Measurements from ENCODE around the gene BRMS1L.
"Not testable (repeated sequence)": the region's sequence is repeated elsewhere in the genome, so short reads cannot be mapped to it uniquely, and the experiment has no call there.

BRMS1L gene

DNA sequence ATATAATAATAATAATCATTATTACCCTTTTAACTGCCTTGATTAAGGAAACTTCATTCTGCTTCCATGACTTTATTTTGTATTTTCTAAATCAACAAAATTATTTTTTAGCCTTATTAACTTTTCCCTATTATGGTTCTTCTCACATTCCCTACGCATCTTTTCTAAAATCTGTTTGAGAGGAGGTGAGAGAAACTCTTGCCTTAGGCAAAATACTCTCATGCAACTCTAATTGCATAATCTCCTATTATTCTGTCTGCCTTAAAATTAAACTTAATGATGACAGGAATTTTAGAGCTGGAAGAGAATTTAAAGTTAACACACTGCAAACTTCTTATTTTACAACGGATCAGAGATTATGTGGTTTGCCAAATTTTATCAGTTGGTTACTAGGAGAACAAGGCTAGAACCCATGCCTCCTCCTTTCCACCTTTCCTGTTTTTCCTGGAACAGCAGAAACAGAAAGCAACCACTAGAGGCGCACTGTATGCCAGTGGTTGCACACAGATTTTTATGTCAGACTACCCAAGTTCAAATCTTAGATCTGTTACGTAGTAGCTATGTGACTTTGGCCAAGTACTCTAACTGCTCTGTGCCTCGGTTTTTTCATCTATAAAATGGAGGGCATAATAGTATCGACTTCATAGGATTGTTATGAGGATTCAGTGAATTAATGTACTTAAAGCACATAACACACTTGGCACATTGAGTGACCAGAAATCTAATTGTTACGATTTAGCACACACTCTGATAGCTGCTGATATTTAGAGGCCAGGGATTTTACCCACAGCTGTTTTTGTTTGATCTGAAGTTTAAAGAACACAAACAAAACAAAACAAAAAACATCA, 4.3 kb upstream of the BRMS1L start:
- DNase-seq (ENCODE audit: low read depth) = no peak

DNA sequence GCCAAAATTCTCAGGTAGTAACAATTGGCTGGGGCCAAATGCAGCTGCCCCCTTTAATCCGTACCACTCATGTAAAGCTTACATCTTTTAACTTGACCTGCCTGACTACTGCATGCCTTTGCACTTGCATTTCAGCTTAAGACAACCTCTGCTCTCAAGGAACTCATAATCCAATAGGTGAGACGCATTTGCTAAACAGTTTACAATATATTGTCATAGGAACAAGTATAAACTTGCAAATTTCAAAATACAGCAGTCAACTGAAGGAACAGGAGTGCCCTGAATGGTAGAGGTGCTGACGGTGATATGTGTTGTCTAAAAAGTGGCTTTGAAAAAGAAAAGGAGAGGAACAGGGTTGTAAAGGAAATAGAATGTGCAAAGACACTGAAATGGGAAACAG, 3.6 kb upstream of the BRMS1L start:
- DNase-seq (ENCODE audit: low read depth) = no peak

DNA sequence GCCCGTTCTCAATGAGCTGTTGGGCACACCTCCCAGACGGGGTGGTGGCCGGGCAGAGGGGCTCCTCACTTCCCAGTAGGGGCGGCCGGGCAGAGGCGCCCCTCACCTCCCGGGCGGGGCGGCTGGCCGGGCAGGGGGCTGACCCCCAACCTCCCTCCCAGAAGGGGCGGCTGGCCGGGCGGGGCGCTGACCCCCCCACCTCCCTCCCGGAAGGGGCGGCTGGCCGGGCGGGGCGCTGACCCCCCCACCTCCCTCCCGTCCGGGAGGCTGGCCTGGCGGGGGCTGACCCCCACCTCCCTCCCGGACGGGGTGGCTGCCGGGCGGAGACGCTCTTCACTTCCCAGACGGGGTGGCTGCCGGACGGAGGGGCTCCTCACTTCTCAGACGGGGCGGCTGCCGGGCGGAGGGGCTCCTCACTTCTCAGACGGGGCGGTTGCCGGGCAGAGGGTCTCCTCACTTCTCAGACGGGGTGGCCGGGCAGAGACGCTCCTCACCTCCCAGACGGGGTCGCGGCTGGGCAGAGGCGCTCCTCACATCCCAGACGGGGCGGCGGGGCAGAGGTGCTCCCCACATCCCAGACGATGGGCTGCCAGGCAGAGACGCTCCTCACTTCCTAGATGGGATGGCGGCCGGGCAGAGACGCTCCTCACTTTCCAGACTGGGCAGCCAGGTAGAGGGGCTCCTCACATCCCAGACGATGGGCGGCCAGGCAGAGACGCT, 1.5 kb upstream of the BRMS1L start:
- not testable (repeated sequence) for DNase-seq (ENCODE audit: low read depth)

DNA sequence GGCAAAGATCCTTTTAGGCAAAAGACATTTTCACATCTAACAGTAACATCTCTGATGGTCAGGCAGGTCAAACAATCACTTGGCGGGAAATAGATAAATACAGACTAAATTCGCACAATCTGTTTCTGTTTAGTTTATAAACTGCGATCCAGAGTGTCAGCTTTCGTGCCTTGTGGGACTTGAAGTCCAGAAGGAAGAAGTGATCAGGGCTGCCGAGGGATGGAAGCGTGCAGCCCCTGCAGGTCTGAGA, 245 bp upstream of the BRMS1L start:
- no peak for DNase-seq (ENCODE audit: low read depth)

DNA sequence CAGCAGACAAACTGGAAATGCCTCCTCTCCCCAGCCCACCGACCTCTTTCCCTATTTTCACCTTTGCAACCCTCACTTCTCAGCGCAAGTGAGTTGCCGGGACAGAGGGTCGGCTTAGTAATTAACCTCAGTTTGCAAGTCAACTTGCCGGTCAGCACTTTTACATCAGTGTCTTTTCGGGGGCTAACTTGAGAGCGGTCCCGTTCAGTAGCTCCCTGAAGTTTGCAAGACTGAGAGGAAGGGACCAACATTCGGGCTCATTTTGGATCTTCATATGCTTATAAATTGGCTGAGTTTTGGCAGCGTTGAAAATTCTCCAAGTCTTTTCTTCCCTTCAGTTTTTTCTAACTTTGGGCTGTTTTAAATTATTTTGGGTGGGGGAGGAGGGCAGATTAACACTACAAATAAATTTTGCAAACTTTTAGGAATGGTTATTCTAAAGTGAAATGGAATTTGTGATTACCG, 846 bp downstream of the BRMS1L start:
- no peak for DNase-seq (ENCODE audit: low read depth)

DNA sequence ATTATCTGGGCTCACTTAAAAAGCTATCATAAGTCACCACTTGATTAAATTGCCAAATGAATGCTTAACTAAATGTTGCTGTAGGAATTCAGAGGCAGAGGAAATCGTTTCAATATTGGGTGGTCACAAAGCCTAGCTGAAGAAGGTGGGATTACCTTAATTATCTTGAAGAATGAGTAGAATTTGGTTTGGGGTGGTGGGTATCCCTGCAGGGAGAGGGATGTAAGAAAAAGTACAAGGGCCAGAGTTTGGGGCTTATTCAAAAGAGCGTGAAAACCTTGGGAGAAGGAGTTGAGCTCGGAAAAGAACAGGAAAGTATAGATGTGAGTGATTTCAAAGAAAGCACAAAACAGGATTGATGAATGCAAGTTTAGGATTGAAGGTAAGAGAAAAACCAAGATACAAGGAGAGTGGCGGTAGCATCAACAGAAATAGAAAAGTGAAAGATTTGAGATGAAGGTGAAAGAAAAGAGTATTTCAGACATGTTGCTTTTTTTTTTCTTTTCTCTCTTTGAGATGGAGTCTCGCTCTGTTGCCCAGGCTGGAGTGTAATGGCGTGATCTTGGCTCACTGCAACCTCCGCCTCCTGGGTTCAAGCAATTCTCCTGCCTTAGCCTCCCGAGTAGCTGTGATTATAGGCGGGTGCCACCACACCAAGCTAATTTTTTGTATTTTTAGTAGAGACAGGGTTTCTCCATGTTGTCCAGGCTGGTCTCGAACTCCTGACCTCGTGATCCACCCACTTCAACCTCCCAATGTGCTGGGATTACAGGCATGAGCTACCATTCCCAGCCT, 1.7 kb downstream of the BRMS1L start:
- no peak for DNase-seq (ENCODE audit: low read depth)

DNA sequence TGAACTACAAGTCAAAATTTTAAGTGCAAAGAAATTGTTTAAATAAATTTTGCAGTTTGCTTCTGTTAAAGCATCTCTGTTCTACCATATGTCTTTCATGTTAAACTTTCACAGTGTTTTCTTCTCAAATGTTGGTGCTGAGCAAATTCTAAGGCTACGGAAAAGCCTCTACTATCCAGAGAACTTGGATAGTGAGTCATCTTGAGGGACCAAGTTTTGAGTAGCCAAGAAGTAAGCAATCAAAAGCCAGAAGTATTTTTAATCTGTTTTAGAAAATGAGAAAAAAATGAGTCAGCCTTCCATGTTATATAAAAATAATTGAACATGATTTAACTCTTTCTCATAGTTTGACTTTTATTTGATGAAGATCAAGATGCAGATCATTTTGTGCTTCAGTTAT, 3.3 kb downstream of the BRMS1L start:
- no peak for DNase-seq (ENCODE audit: low read depth)

DNA sequence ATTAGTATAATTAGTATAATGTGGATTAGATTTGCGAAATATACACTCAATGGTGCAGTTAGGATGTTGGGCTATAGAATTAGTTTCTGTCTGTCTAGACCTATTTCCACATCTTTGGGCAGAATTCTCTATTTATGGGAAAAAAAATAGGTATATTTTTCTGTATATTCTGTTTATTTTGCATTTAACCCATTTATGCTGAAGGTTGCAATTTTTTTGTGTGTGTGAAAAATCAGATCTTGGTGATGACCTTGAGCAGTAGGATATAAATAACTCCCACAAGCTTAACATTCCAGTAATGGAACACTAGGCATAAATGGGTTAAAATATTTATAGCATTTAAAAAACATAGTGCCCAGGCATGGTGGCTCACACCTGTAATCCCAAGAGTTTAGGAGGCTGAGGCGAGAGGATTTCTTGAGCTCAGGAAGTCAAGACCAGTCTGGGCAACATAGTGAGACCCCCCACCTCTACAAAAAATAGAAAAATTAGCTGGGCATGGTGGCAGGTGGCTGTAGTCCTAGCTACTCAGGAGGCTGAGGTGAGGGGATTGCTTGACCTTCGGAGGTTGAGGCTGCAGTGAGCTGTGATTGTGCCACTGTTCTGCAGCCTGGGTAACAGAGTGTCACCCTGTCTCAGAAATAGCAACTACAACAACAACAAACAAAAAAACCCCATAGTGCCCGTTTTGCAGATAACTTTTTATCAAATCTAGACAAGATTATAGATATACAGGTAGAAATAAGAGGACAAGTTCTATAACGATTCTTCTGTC, 9.3 kb downstream of the BRMS1L start:
- DNase-seq (ENCODE audit: low read depth) = no peak

DNA sequence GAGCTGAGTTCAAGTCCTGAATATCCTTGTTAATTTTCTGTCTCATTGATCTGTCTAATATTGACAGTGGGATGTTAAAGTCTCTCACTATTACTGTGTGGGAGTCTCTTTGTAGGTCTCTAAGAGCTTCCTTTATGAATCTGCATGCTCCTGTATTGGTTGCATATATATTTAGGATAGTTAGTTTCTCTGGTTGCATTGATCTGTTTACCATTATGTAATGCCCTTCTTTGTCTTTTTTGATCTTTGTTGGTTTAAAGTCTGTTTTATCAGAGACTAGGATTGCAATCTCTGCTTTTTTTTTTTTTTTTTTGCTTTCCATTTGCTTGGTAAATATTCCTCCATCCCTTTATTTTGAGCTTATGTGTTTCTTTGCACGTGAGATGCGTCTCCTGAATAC, 15.6 kb downstream of the BRMS1L start:
- not testable (repeated sequence) for DNase-seq (ENCODE audit: low read depth)

DNA sequence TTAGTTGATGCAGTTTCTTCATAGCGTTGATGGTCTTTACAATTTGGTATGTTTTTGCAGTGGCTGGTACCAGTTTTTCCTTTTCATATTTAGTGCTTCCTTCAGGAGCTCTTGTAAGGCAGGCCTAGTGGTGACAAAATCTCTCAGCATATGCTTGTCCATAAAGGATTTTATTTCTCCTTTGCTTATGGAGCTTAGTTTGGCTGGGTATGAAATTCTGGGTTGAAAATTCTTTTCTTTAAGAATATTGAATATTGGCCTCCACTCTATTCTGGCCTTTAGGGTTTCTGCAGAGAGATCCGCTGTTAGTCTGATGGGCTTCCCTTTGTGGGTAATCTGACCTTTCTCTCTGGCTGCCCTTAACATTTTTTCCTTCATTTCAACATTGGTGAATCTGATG, 16.1 kb downstream of the BRMS1L start:
- DNase-seq (ENCODE audit: low read depth) = not testable (repeated sequence)

DNA sequence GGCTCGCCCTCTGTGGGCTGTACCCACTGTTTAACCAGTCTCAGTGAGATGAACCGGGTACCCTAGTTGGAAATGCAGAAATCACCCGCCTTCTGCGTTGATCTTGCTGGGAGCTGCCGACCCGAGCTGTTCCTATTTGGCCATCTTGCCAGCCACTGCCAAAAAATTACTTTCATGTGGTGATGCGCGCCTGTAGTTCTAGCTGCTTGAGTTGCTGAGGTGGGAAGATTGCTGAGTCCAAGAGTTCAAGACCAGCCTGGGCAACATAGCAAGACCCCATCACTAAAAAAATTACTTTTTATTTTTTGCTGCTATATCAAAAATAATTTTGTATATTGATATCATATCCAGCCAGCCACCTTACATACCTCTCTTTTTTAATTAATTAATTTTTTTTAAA, 18.4 kb downstream of the BRMS1L start:
- DNase-seq (ENCODE audit: low read depth) = no peak

DNA sequence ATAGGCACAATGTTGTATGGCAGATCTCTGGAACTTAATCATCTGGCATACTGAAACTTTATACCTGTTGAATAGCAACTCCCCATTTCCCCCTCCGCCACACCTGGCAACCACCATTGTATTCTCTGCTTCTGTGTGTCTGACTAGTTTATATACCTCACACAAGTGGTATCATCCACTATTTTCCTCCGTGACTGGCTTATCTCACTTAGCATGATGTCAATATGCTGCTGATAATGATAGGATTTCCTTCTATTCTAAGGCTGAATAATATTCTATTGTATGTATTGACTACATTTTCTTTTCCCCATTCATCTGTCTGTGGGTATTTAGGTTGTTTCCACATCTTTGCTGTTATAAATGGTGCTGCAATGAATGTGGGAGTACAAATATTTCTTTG, 21.5 kb downstream of the BRMS1L start:
- no peak for DNase-seq (ENCODE audit: low read depth)

DNA sequence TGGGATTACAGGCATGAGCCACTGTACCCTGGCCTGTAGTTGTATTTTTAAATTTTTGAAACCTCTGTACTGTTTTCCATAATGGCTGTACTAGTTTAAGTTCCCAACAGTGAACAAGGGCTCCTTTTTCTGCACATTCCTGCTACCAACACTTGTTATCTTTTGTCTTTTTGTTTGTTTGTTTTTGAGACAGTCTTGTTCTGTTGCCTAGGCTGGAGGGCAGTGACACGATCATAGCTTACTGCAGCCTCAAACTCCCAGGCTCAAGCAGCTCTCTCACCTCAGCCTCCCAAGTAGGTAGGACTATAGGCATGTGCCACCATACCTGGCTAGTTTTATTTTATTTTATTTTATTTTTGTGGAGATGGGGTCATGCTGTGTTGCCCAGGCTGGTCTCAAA, 23.0 kb downstream of the BRMS1L start:
- no peak for DNase-seq (ENCODE audit: low read depth)

DNA sequence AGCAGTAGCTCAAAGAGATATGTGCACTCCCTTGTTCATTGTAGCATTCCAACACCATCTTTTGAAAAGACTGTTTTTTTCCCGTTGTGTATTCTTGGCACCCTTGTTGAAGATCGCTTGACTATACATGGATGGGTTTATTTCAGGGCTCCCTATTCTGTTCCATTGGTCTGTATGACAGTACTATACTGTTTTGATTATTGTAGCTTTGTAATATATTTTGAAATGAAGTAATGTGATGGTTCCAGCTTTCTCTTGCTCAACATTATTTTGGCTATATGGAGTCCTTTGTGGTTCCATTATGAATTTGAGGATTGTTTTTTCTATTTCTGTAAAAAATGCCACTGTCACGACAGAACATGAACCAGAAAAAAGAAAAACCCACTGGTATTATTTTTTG, 25.7 kb downstream of the BRMS1L start:
- no peak for DNase-seq (ENCODE audit: low read depth)

DNA sequence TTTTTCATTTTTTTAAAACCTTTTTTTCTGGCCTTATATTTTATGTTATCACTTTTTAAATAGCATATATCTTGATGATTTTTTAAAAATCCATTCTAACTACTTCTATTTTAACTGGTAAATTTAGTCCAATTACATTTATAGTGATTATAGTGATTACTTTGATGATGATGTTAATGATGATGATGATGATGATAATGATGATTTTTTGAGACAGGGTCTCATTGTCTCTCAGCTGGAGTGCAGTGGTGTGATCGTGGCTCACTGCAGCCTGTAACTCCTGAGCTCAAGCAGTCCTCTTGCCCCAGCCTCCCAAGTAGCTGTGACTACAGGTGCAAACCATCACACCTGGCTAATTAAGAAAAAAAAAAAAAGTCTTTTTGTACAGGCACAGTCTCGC, 27.1 kb downstream of the BRMS1L start:
- no peak for DNase-seq (ENCODE audit: low read depth)

DNA sequence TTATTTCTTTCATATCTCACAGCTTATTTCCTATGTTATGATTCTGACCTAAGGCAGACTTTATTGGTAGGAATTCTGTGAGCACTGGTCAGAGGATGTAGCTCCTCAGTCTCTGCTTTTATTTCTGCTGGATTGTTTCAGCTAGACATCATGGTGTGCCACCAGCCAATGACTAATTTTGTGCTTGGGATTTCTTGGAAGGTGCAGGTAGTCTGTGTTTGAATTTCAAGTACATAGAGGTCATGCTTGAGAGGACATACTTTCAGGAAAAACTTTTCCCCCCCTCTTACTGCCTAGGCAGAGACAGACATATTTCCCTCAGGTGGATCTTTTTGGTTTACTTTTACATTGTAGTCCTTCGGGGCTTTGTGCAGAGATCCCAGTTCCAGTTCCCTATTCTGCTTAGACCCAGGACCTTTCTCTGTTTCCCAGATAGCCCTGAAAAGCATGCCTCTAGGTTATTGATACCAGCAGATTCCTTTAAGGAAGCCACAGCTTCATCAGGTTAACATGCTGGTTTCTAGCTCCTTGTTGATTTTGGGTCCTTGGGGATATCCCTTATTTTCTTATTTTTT, 28.6 kb downstream of the BRMS1L start:
- DNase-seq (ENCODE audit: low read depth) = no peak

DNA sequence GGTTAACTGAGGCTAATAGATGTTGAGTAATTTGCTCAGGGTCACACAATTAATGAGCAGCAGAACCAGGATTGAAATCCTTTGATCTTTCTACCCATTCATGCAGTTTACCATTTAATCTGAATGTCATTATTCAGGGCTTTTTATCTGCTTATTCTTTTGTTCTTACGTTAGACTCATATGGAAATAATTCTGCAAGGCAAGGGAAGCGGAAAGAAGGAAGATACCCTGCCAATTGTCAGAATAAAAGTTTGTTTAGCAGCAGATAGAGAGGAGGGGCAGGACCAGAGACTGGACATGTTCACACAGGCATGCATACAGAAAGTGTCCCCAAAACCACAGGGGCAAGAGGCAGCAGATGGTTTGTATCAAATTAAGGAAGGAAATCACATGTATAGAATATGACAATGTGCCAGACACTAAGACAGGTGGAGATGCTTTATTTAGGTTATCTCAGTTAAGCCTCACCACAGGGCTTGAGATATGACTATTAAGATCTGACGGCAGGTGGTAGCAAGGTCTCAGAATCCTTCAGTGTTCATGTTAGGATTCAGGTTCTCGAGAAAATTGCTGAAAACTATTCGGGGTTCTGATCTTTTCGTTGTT, 29.8 kb downstream of the BRMS1L start:
- no peak for DNase-seq (ENCODE audit: low read depth)

DNA sequence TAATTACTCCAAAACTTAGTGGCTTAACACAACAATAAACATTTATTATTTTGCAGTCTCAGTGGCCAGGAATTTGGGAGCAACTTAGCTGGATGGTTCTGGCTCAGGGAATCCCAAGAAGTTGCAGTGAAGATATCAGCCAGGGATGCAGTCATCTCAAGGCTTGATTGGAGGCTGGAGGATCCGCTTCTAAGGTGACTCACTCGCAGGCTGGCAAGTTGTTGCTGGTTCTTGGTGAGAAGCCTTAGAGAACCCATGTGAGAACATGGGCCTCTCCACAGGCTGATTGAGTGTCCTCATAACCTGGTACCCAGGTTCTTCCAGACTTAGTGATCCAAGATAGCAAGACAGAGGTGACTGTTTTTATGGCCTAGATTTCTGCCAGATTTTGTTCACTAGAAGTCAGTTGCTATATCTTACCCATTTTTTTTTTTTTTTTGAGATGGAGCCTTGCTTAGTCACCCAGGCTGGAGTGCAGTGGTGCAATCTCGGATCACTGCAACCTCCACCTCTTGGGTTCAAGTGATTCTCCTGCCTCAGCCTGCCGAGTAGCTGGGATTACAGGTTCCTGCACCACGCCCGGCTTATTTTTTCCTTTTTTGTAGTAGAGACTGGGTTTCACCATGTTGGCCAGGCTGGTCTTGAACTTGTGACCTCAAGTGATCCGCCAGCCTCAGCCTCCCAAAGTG, 32.5 kb downstream of the BRMS1L start:
- DNase-seq (ENCODE audit: low read depth) = no peak

DNA sequence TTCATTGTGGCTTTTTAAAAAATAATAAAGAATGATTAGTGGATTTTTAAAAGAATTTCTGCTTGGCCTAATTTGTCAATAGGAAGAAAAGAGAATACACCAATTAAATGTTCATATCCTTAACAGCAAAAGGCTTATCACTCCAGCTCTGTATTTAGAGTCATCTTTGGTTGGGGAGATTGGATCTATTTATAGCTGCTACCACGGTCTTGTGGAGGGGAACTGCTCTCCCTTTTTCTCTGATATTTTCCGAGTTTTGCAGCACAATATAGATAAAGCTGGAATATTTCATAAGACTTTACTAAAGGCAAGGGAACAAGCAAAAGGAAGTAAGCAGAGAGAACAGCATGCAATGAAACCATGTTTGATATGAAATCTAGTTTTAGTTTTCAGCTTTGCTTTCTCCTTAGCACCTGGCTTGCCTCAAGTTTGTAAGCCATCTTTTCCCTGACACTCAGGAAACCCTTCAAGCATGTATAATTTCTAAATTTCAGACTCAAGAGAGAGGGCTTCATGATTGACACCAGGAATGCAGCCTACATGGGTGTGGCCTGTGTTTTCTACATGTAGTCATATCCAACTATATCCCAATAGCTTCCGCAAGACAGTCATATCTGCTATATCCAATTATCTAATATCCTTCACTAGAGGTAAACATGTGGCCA, 35.2 kb downstream of the BRMS1L start:
- no peak for DNase-seq (ENCODE audit: low read depth)

DNA sequence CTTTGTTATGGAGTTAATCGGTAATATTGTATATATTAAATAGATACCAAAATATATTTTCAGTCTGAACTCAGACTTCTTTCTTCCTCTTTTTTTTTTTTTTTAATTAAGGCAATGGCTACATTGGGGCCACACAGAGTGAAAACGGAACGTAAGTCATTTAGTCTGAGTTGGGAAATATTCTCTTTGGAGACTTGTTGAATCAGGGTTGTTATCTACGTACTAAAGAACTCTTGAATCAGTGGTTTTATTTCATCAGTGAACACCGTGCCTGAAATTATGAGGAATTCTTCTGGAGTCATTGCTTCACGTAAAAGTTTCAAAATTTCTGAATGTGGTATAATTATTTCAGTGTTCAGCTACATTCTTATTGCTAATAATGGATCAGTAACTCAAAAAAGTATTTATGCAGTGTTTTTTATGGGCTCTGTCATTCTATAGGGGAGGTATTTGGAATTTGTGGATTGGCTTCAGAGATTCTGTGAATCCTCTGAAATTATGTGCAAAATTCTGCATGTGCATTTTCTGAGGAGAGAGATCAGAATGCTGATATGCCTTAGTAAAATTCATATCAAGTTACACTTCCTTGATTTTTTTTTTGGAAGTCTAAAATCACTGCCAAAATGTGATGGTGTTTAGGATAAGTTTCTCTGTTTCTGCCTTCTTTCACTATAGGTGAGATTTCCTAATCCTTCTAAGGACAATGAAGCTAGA, 39.6 kb downstream of the BRMS1L start:
- DNase-seq (ENCODE audit: low read depth) = no peak
